Measurements from ENCODE around the gene RPS19BP1.

Gene RPS19BP1, protein sequence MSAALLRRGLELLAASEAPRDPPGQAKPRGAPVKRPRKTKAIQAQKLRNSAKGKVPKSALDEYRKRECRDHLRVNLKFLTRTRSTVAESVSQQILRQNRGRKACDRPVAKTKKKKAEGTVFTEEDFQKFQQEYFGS

DNA sequence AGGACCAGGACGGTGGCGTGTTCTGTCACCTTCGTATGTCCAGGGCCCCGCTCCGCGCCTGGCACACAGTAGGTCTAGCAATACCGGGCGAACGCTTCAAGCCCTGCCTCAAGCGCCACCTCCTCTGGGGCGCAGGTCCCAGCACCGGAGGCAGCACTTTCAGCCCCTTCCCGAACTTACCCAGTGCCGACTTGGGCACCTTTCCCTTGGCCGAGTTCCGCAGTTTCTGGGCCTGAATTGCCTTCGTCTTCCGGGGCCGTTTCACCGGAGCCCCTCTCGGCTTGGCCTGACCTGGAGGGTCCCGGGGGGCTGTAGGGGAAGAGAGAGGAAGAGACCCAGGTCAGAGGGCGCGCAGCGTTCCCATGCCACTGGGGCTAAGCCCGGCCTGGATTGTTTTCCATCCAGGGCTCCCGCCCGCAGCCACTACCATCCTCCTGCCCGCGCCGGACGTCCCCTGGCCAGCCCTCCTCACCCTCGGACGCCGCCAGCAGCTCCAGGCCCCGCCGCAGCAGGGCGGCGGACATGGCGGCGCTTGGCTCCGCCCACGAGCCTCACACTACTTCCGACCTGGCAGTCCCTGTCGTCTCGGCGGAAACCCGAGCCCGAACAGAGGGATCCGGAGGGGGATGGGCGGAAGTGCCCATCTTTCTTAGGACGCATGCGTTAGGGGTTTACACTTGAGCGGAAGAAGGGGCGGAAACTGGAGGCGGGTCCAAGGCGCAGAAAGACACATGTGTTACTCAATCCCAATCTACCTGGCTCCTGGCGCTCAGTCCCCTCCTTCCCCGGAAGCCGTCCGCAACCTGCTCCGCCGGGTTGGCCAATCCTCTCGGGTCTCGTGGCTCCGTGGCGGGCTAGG lies at the start of gene RPS19BP1:
Gene RPS19BP1, minus strand, starts transcription at position 534 of the 859 bp plus-strand sequence. Its CDS starts 10 bp downstream, at position 524.
- Histone ChIP-seq H3K4me3 (ENCODE audit: low read length) (peak within 1 kb of the TSS; percentile 99), H3K9ac (ENCODE audit: low read depth, low read length) (peak within 1 kb of the TSS; percentile 97; the same call in 1 of the 2 replicates), H3K36me3 (ENCODE audit: insufficient read depth, low read depth, low read length) (peaks cover 38% of the 10 kb centered on the region), H3K27me3 (ENCODE audit: insufficient read depth, low read length) (no peaks in the 10 kb centered on the region), H3K9me3 (ENCODE audit: insufficient read depth, low read depth, low read length) (no peaks in the 10 kb centered on the region), H3K27ac (ENCODE audit: low read length) (peak within 1 kb of the TSS; percentile 55), H3K4me1 (ENCODE audit: insufficient read depth, low read length) (peaks cover 28% of the 10 kb centered on the region)

DNA sequence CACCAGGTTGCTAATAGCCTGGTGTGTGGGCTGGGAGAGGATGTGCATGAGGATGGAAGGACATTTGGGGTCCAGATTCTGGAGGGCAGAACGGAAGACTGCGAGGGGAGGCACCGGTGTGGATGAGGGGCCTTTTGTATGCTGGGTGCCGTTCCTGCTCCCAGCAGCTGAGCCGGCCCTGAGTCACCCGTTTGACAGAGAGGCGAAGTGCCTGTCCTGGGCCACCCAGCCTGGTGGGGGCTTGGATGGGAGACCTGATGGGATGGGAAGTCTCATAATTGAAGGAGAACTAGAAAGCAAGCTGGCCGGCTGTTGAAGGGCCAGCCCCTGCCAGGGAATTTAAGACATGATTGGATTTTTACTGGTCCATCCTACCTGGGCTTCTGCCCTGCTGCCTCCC lies 48.8 kb upstream of the RPS19BP1 start:
- Histone ChIP-seq H3K27me3 (ENCODE audit: insufficient read depth, low read length) (peaks cover 4% of the 10 kb centered on the region; the same call in 1 of the 2 replicates), H3K4me3 (ENCODE audit: low read length) (no peak overlapping the region), H3K36me3 (ENCODE audit: insufficient read depth, low read depth, low read length) (no peaks in the 10 kb centered on the region), H3K9ac (ENCODE audit: low read depth, low read length) (no peak overlapping the region), H3K27ac (ENCODE audit: low read length) (no peak overlapping the region), H3K9me3 (ENCODE audit: insufficient read depth, low read depth, low read length) (no peaks in the 10 kb centered on the region), H3K4me1 (ENCODE audit: insufficient read depth, low read length) (no peaks in the 10 kb centered on the region)

DNA sequence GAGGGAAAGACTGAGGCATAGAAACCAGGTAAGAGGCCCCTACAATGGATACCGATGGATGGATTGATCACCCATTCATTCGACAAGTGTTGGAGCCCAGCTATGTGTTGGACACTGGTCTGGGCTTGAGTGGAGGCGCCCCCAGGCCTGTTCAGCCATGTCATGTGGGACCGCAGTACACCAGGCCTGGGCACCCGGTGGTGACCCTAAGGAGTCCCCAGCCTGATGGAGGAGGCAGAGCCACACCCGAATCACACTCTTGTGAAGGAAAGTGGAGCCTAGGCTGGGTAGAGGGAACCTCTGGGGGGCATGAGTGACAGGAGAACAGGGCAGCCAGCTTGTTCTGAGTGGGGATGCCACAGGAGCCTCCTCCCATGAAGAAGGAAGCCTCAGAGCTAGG lies 48.2 kb upstream of the RPS19BP1 start:
- Histone ChIP-seq H3K36me3 (ENCODE audit: insufficient read depth, low read depth, low read length) (no peaks in the 10 kb centered on the region), H3K27me3 (ENCODE audit: insufficient read depth, low read length) (peaks cover 4% of the 10 kb centered on the region; the same call in 1 of the 2 replicates), H3K4me1 (ENCODE audit: insufficient read depth, low read length) (no peaks in the 10 kb centered on the region), H3K27ac (ENCODE audit: low read length) (no peak overlapping the region), H3K4me3 (ENCODE audit: low read length) (no peak overlapping the region), H3K9ac (ENCODE audit: low read depth, low read length) (no peak overlapping the region), H3K9me3 (ENCODE audit: insufficient read depth, low read depth, low read length) (no peaks in the 10 kb centered on the region)

DNA sequence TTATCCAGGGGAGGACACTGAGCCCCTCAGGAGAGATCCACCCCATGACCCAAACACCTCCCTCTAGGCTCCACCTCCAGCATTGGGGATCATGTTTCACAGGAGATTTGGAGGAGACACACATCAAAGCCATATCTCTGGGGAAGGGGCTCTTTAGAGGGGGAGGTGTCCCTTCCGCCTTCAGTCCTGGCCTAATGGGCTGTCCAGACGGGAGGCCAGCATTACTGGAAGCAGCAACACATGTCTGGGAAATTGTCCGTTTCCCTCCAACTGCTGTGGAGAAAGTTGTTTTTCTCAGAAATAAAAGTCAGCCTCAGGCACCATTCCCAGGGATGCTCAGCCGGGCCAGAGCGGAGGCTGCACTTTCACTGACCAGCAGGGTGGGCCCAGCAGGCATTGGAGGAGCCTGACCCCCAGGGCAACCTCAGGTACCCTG lies 47.5 kb upstream of the RPS19BP1 start:
- Histone ChIP-seq H3K36me3 (ENCODE audit: insufficient read depth, low read depth, low read length) (no peaks in the 10 kb centered on the region), H3K27ac (ENCODE audit: low read length) (no peak overlapping the region), H3K4me3 (ENCODE audit: low read length) (no peak overlapping the region), H3K4me1 (ENCODE audit: insufficient read depth, low read length) (no peaks in the 10 kb centered on the region), H3K27me3 (ENCODE audit: insufficient read depth, low read length) (peaks cover 4% of the 10 kb centered on the region; the same call in 1 of the 2 replicates), H3K9me3 (ENCODE audit: insufficient read depth, low read depth, low read length) (no peaks in the 10 kb centered on the region), H3K9ac (ENCODE audit: low read depth, low read length) (no peak overlapping the region)

DNA sequence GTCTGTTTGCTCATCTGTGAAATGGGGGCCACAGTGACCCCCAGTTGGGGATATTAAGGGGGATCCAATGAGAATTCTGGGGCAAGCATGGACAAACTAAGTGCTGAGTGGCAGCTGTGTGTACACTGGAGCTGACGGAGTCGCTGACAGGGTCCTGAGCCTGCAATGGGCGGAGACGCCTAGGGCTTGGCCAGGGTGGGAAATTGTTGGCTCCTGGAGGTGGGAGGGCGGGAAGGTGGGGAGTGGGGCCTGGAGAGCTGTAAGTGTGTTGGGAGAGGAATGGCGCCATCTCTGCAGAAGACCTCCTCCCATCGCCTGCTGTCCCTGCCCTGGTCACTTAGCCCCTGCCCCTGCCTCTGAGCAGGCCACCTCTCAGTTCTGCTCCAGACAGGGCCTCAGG lies 45.4 kb upstream of the RPS19BP1 start:
- Histone ChIP-seq H3K9ac (ENCODE audit: low read depth, low read length) (no peak overlapping the region), H3K9me3 (ENCODE audit: insufficient read depth, low read depth, low read length) (no peaks in the 10 kb centered on the region), H3K27ac (ENCODE audit: low read length) (no peak overlapping the region), H3K4me3 (ENCODE audit: low read length) (no peak overlapping the region), H3K27me3 (ENCODE audit: insufficient read depth, low read length) (no peaks in the 10 kb centered on the region), H3K36me3 (ENCODE audit: insufficient read depth, low read depth, low read length) (no peaks in the 10 kb centered on the region), H3K4me1 (ENCODE audit: insufficient read depth, low read length) (no peaks in the 10 kb centered on the region)

DNA sequence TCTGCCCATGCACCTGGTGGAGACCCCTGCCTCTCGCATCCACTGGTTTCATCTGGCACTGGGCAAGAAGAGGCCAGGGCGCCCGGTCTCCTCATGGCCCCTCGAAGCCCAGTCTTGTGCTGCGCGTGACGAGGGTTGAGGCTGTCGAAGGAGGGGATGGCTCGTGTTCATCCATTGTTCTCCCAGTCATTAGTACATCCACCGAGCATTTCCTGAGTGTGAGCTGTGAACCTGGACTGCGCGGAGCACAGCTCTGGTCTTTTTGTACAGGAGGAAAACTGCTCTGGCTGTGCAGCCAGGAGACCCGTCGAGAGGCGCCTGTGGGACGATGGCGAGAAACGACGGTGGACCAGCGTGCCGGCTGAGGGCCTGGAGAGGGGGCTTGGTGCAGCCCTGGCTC lies 44.8 kb upstream of the RPS19BP1 start:
- Histone ChIP-seq H3K9ac (ENCODE audit: low read depth, low read length) (no peak overlapping the region), H3K27ac (ENCODE audit: low read length) (no peak overlapping the region), H3K27me3 (ENCODE audit: insufficient read depth, low read length) (no peaks in the 10 kb centered on the region), H3K9me3 (ENCODE audit: insufficient read depth, low read depth, low read length) (no peaks in the 10 kb centered on the region), H3K4me1 (ENCODE audit: insufficient read depth, low read length) (no peaks in the 10 kb centered on the region), H3K4me3 (ENCODE audit: low read length) (no peak overlapping the region), H3K36me3 (ENCODE audit: insufficient read depth, low read depth, low read length) (no peaks in the 10 kb centered on the region)

DNA sequence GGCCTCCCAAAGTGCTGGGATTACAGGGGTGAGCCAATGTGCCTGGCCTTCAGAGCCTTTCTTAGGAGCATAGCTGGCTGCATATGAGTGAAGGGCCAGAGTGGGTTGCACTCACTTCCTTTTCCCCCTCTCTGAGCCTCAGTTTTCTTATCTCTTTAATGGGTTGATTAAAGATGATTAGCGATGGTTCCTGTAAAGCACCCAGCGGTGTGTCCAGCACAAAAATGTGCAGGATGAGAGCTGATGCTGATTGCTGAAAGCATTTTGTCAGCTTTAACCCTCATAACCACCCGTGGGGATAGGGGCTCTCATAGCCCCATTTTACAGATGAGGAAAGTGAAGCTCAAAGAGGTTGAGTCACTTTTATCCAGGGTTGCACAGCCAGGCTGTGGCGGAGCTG lies 43.5 kb upstream of the RPS19BP1 start:
- Histone ChIP-seq H3K4me1 (ENCODE audit: insufficient read depth, low read length) (no peaks in the 10 kb centered on the region), H3K4me3 (ENCODE audit: low read length) (no peak overlapping the region), H3K27ac (ENCODE audit: low read length) (no peak overlapping the region)

DNA sequence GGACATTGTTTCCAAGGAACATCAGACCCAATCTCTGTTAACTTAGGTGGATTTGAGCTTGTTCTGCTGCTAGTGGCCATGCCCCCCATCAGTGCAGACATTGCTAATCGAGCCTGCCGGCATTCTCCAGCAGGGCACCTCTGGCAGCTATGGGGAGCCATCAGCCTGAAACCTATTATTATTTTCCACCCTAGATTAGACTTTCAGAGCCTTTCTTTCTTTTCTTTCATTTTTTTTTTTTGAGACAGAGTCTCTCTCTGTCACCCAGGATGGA lies 42.9 kb upstream of the RPS19BP1 start:
- no peaks in the 10 kb centered on the region for H3K27me3 ChIP-seq (ENCODE audit: insufficient read depth, low read length)
- H3K36me3 ChIP-seq (ENCODE audit: insufficient read depth, low read depth, low read length): no peaks in the 10 kb centered on the region
- no peak overlapping the region for H3K9ac ChIP-seq (ENCODE audit: low read depth, low read length)
- no peaks in the 10 kb centered on the region for H3K9me3 ChIP-seq (ENCODE audit: insufficient read depth, low read depth, low read length)
- H3K4me1 ChIP-seq (ENCODE audit: insufficient read depth, low read length): no peaks in the 10 kb centered on the region
- H3K27ac ChIP-seq (ENCODE audit: low read length): no peak overlapping the region
- no peak overlapping the region for H3K4me3 ChIP-seq (ENCODE audit: low read length)

More for the DNA sequence above, 43.5 kb upstream of the RPS19BP1 start:
- no peaks in the 10 kb centered on the region for H3K27me3 ChIP-seq (ENCODE audit: insufficient read depth, low read length)
- H3K9me3 ChIP-seq (ENCODE audit: insufficient read depth, low read depth, low read length): no peaks in the 10 kb centered on the region
- H3K36me3 ChIP-seq (ENCODE audit: insufficient read depth, low read depth, low read length): no peaks in the 10 kb centered on the region
- H3K9ac ChIP-seq (ENCODE audit: low read depth, low read length): no peak overlapping the region

DNA sequence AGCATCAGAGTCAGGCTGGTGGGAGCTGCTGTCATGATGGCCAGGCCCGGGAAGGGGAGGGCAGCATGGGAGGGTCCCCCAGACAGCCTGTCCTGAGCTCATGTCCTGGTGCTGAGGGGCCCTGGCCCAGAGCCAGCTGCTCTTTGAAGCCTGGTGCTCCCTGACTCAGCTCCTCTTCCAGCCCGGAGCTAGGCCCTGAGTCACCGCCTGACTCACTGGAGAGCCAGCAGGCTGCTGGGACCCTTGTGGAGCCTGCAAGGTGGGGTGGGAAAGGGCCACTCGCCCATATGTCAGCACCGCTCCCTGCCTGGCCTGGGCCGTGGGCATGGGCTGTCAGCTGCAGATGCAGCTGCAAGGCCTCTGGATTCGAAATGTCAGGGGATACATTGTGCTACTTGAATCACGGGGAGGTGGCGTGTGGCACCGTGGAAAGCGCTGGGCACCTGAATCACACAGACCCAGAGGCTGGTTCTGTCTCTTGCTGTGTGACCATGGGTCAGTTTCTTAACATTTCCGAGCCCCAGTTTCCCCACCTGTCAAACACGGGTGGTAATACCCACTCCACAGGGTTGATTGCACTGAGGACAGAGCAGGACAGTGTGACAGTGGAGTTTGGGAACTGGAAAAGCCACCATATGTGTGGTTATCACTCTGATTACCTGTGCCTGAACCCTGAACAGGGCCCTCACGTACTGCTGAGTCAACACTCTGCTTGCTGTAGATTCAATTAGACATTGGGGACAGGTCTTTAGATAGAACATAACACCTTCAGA lies 42.4 kb upstream of the RPS19BP1 start:
- Histone ChIP-seq H3K4me1 (ENCODE audit: insufficient read depth, low read length) (no peaks in the 10 kb centered on the region), H3K36me3 (ENCODE audit: insufficient read depth, low read depth, low read length) (no peaks in the 10 kb centered on the region), H3K9ac (ENCODE audit: low read depth, low read length) (no peak overlapping the region), H3K27me3 (ENCODE audit: insufficient read depth, low read length) (no peaks in the 10 kb centered on the region), H3K27ac (ENCODE audit: low read length) (no peak overlapping the region), H3K4me3 (ENCODE audit: low read length) (no peak overlapping the region), H3K9me3 (ENCODE audit: insufficient read depth, low read depth, low read length) (no peaks in the 10 kb centered on the region)

DNA sequence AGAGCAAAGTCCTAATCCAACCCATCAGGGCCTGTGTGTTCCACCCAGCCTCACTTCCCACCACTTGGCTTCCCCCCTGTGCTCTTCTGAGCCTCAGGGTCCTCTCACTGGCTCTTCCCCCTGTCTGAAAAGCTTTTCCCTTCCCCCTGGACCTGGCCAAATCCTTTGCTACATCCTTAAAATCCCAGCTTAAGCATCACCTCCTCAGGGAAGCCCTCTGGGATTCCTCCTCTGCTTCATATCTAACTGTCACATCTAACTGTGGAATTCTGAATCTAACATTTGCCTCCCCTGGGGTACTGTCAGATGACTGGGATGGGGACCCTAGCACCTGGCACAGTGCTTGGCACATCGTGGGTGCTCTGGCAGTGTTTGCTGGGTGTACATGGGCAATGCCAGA lies 39.0 kb upstream of the RPS19BP1 start:
- H3K27ac ChIP-seq (ENCODE audit: low read length): no peak overlapping the region
- no peaks in the 10 kb centered on the region for H3K27me3 ChIP-seq (ENCODE audit: insufficient read depth, low read length)
- H3K36me3 ChIP-seq (ENCODE audit: insufficient read depth, low read depth, low read length): no peaks in the 10 kb centered on the region
- no peaks in the 10 kb centered on the region for H3K4me1 ChIP-seq (ENCODE audit: insufficient read depth, low read length)
- H3K9ac ChIP-seq (ENCODE audit: low read depth, low read length): no peak overlapping the region
- H3K9me3 ChIP-seq (ENCODE audit: insufficient read depth, low read depth, low read length): no peaks in the 10 kb centered on the region
- H3K4me3 ChIP-seq (ENCODE audit: low read length): no peak overlapping the region

DNA sequence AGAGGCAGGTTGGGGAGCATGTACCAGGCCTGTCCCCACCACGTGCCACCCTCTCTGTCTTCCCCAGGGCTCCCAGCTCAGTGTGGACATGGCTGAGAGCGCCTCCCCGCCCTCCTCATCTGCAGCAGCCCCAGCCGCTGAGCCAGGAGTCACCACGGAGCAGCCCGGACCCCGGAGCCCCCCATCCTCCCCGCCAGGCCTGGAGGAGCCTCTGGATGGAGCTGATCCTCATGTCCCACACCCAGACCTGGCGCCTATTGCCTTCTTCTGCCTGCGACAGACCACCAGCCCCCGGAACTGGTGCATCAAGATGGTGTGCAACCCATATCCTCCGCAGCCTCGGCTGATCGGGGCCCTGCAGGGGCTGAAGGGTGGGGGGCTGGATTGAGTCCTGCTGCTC lies 38.1 kb upstream of the RPS19BP1 start, which contains the start of gene CACNA1I:
Gene CACNA1I, plus strand, starts transcription at position 89 of the 400 bp plus-strand sequence. Its CDS starts 0 bp downstream, at position 89.
- Histone ChIP-seq H3K27me3 (ENCODE audit: insufficient read depth, low read length) (no peaks in the 10 kb centered on the region), H3K9me3 (ENCODE audit: insufficient read depth, low read depth, low read length) (no peaks in the 10 kb centered on the region), H3K9ac (ENCODE audit: low read depth, low read length) (no peak within 1 kb of the TSS), H3K4me3 (ENCODE audit: low read length) (no peak within 1 kb of the TSS), H3K27ac (ENCODE audit: low read length) (no peak within 1 kb of the TSS), H3K4me1 (ENCODE audit: insufficient read depth, low read length) (no peaks in the 10 kb centered on the region), H3K36me3 (ENCODE audit: insufficient read depth, low read depth, low read length) (no peaks in the 10 kb centered on the region)
